GM12878 (cell line): ENCODE data around the gene LCAT. TPM values are rescaled to one million over a fixed set of nuclear protein-coding genes. Genes with fewer than 3 reads are reported as not detected.

Experiments
- ATAC-seq: fragments of 200-7000 bp; cut with Tn5 transposase; 3 replicates; pipeline ENCODE4 v1.9.1; 2020; ENCODE audit warnings: mild to moderate bottlenecking, moderate library complexity
- BruUV-seq: library from RNA; stranded (reverse); fragments of 400-500 nt; replicated peaks from 2 replicates; lab custom pipeline; 2021; lab: Mats Ljungman, UMichigan
- CTCF ChIA-PET: fragments of 300-600 bp; sonication (Branson Sonifier 250); formaldehyde crosslinking; extraction: SDS; loops from one replicate; lab custom pipeline; 2021; ENCODE audit warnings: inconsistent platforms; lab: Yijun Ruan, JAX
- POLR2A ChIA-PET: fragments of 350-600 bp; formaldehyde crosslinking; extraction: SDS; loops from one replicate; lab custom pipeline; 2021; ENCODE audit warnings: inconsistent platforms; lab: Charles Lee
- RAD21 ChIA-PET: fragments of 300-600 bp; sonication (Branson Sonifier 250); formaldehyde crosslinking; loops from one replicate; lab custom pipeline; 2023; ENCODE audit warnings: antibody characterized with exemption; ENCODE audit not compliant: unreplicated experiment; lab: Charles Lee
- SMC1A ChIA-PET: fragments of 300-600 bp; sonication (Branson Sonifier 250); formaldehyde crosslinking; loops from one replicate; lab custom pipeline; 2023; ENCODE audit not compliant: unreplicated experiment, uncharacterized antibody; lab: Charles Lee
- DNase-seq: peaks from one replicate; pipeline ENCODE4 v3.0.0-alpha.2; 2011; ENCODE audit warnings: low read depth, low spot score
- FAIRE-seq: peaks from 3 replicates; lab custom pipeline; 2011; peaks lifted over from hg19 to GRCh38; lab: Jason Lieb, UNC
- H2AFZ ChIP-seq: 2 replicates; pipeline ENCODE4 v1.6.0; 2011; ENCODE audit warnings: low read depth, low read length, control low read depth; ENCODE audit not compliant: control insufficient read depth
- H3K27ac ChIP-seq: 2 replicates; pipeline ENCODE4 v1.5.1; 2011; ENCODE audit warnings: control low read depth; ENCODE audit not compliant: control insufficient read depth, insufficient read depth
- H3K27me3 ChIP-seq, 2 experiments: replicated peaks in 1 of 2; 2 replicates each; pipeline versions ENCODE4 v1.6.0 to v1.6.1; 2011; ENCODE audit warnings: low read length in 1 of 2; ENCODE audit not compliant: control insufficient read depth in 2 of 2, insufficient read depth in 2 of 2
- H3K36me3 ChIP-seq, 2 experiments: 2 replicates each; pipeline ENCODE4 v1.5.1; 2011; ENCODE audit warnings: low read length in 1 of 2; ENCODE audit not compliant: control insufficient read depth in 2 of 2, insufficient read depth in 2 of 2
- H3K4me1 ChIP-seq: 2 replicates; pipeline ENCODE4 v1.6.1; 2011; ENCODE audit warnings: mild to moderate bottlenecking, low read length, moderate library complexity, mixed read lengths; ENCODE audit not compliant: control insufficient read depth, insufficient read depth
- H3K4me2 ChIP-seq: 2 replicates; pipeline ENCODE4 v1.6.0; 2011; ENCODE audit warnings: control low read depth; ENCODE audit not compliant: control insufficient read depth, insufficient read depth
- H3K4me3 ChIP-seq: fragments of 200-600 bp; sonication (generic); 2 replicates; pipeline ENCODE4 v1.5.1; 2016
- H3K79me2 ChIP-seq: 2 replicates; pipeline ENCODE4 v1.6.0; 2011; ENCODE audit warnings: low read length; ENCODE audit not compliant: control insufficient read depth, insufficient read depth
- H3K9ac ChIP-seq: 2 replicates; pipeline ENCODE4 v1.8.0; 2011; ENCODE audit warnings: low read length, control low read depth, mixed read lengths; ENCODE audit not compliant: control insufficient read depth, insufficient read depth
- H3K9me3 ChIP-seq: replicated peaks from 3 replicates; pipeline ENCODE4 v1.5.1; 2011; ENCODE audit warnings: mild to moderate bottlenecking, low read length; ENCODE audit not compliant: control insufficient read depth, insufficient read depth
- H4K20me1 ChIP-seq: 2 replicates; pipeline ENCODE4 v1.6.0; 2011; ENCODE audit not compliant: control insufficient read depth, insufficient read depth
- ATF7 ChIP-seq: fragments of 450-650 bp; IDR thresholded peaks from 2 replicates; pipeline ENCODE4 v1.6.1; 2016; ENCODE audit warnings: low read depth, mild to moderate bottlenecking
- CHD2 ChIP-seq: IDR thresholded peaks from 2 replicates; pipeline ENCODE4 v1.6.1; 2011; ENCODE audit warnings: low read depth, low read length, improper control_type of control experiment, borderline replicate concordance
- CREB1 ChIP-seq: IDR thresholded peaks from 2 replicates; pipeline ENCODE4 v1.6.1; 2012; ENCODE audit warnings: low read depth, mild to moderate bottlenecking, inconsistent platforms
- ETV6 ChIP-seq, 2 experiments: fragments of 450-650 bp in 1 of 2; IDR thresholded peaks in 1 of 2; conservative IDR thresholded peaks in 1 of 2; 2 replicates each; pipeline ENCODE4 v1.6.1; 2014; ENCODE audit warnings: antibody characterized with exemption in 1 of 2, borderline replicate concordance in 1 of 2, low read depth in 1 of 2, mild to moderate bottlenecking in 1 of 2, moderate library complexity in 1 of 2
- FOXM1 ChIP-seq: IDR thresholded peaks from 2 replicates; pipeline ENCODE4 v1.6.1; 2012; ENCODE audit warnings: low read depth, mild to moderate bottlenecking, inconsistent platforms, low read length, moderate library complexity
- JUND ChIP-seq: IDR thresholded peaks from 2 replicates; pipeline ENCODE4 v1.6.1; 2012; ENCODE audit warnings: low read depth, mild to moderate bottlenecking, low read length, improper control_type of control experiment, moderate library complexity
- KDM1A ChIP-seq: fragments of 200-600 bp; sonication (generic); IDR thresholded peaks from 2 replicates; pipeline ENCODE4 v1.6.1; 2016; ENCODE audit warnings: borderline replicate concordance
- KLF5 ChIP-seq: fragments of 450-650 bp; IDR thresholded peaks from 2 replicates; pipeline ENCODE4 v1.6.1; 2014; ENCODE audit warnings: mild to moderate bottlenecking; ENCODE audit not compliant: partially characterized antibody
- MEF2B ChIP-seq: fragments of 450-650 bp; IDR thresholded peaks from 2 replicates; pipeline ENCODE4 v1.6.1; 2018; ENCODE audit warnings: mild to moderate bottlenecking, moderate library complexity; ENCODE audit not compliant: partially characterized antibody, poor library complexity, severe bottlenecking
- SMAD5 ChIP-seq: IDR thresholded peaks from 2 replicates; pipeline ENCODE4 v1.6.1; 2016; ENCODE audit warnings: antibody characterized with exemption, low read depth
- ZNF217 ChIP-seq: fragments of 450-650 bp; IDR thresholded peaks from 2 replicates; pipeline ENCODE4 v1.6.1; 2017; ENCODE audit warnings: antibody characterized with exemption, mild to moderate bottlenecking
- WGBS: methylation state at CpG from one replicate; pipeline ENCODE4 v1.1.6; 2016; ENCODE audit warnings: low lambda C conversion rate; ENCODE audit not compliant: insufficient replicate concordance, insufficient coverage; ENCODE audit errors: missing lambda C conversion rate; 5-methylcytosine and 5-hydroxymethylcytosine counted together
- in situ Hi-C: fragments of 300-500 bp; cut with MboI; formaldehyde crosslinking; loops from 9 replicates; pipeline ENCODE4 v1.14.3; 2018; ENCODE audit warnings: mixed read lengths
- intact Hi-C: fragments of 100-400 bp; cut with micrococcal nuclease; formaldehyde crosslinking; loops from one replicate; pipeline ENCODE4 v1.14.2; 2022; ENCODE audit not compliant: unreplicated experiment
- polyA plus RNA-seq, 11 experiments: library from polyadenylated mRNA; depleted of rRNA in 4 of 11; unstranded in 6 of 11; stranded (reverse) in 5 of 11; fragments of >200 nt; fragmentation: Nextera tagmentation in 4 of 11; fragmentation: Illumina TruSeq in 1 of 11; extraction: Ambion mirVana in 4 of 11; extraction: Trizol in 1 of 11; gene quantifications; 1 replicate in 1 of 11; 2 replicates in 10 of 11; pipeline versions ENCODE4 v1.2.1 to v1.2.3, GENCODE V29; 2011 to 2016; ENCODE audit warnings: inconsistent platforms in 2 of 11, missing spikeins in 2 of 11, low read depth in 1 of 11
- total RNA-seq, 4 experiments: library from RNA; depleted of rRNA in 3 of 4; stranded (reverse); fragments of >200 nt in 3 of 4; fragmentation: Illumina TruSeq in 1 of 4; extraction: Trizol in 1 of 4; gene quantifications; 2 replicates each; pipeline versions ENCODE4 v1.2.1 to v1.2.3, GENCODE V29; 2013 to 2021
- TF ChIP-seq, protein P1 (sequence below): fragments of 450-650 bp; IDR thresholded peaks from 2 replicates; pipeline ENCODE4 v1.6.1; 2017; ENCODE audit warnings: mild to moderate bottlenecking, moderate library complexity
- TF ChIP-seq, protein P2 (sequence below): IDR thresholded peaks from 2 replicates; pipeline ENCODE4 v1.6.1; 2011; ENCODE audit warnings: borderline replicate concordance, low read depth, mild to moderate bottlenecking, moderate library complexity, low read length; ENCODE audit not compliant: insufficient read depth, poor library complexity, severe bottlenecking
- TF ChIP-seq, protein P3 (sequence below): fragments of 450-650 bp; formaldehyde crosslinking; IDR thresholded peaks from 2 replicates; pipeline ENCODE4 v1.4.0; 2022; ENCODE audit warnings: mild to moderate bottlenecking, moderate library complexity

The LCAT gene
- total and polyA plus RNA-seq, 10 of the 15 experiments (the other 5 are each of a cell fraction or from before 2014, with no cell fraction given), result 0.61 to 11.7 (median 3.3) TPM

DNA sequence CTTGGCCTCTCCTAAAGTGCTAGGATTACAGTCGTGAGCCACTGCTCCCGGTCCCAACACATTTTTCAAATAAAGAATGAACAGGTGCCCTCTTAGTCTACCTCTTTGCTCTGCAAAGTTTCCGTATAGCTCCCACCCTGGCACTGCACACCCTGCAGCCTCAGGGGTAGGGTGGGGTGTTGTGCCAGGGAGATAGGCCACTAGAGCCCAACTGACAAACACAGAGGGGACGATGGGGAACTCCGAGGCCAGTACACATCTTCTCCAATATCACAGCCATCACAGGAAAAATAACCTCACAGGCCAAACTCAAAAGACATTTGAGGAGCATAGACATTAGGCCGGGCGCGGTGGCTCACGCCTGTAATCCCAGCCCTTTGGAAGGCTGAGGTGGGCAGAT is 27.2 kb upstream of the LCAT start:
- H3K9ac ChIP-seq, result no peak overlapping the region
- H4K20me1 ChIP-seq, result no peaks in the 10 kb centered on the region
- BruUV-seq, result no TSS peak
- H3K79me2 ChIP-seq, result peaks cover 20% of the 10 kb centered on the region
- intact Hi-C loops, result no loop called here
- no peak for DNase-seq
- ChIA-PET POLR2A (interaction anchor here (0.8 kb wide), 1 partner anchor 12 kb away, joined by 3 read pairs; no protein-coding TSS in a partner anchor), SMC1A (interaction anchor here (0.6 kb wide), 1 partner anchor 833 kb away, joined by 3 read pairs; no protein-coding TSS in a partner anchor), RAD21 (no interaction called here), CTCF (interaction anchor here (0.9 kb wide), 1 partner anchor 14 kb away, joined by 3 read pairs; no protein-coding TSS in a partner anchor)
- no peak for FAIRE-seq
- H3K27ac ChIP-seq, result no peak overlapping the region
- no peak overlapping the region for H3K4me3 ChIP-seq
- H2AFZ ChIP-seq, result no peak overlapping the region
- H3K27me3 ChIP-seq, result no peaks in the 10 kb centered on the region
- H3K36me3 ChIP-seq, result no peaks in the 10 kb centered on the region
- no peak for ATAC-seq
- peaks cover 34% of the 10 kb centered on the region for H3K4me1 ChIP-seq
- TF ChIP-seq CHD2 (no peak), KDM1A (no peak), ZNF217 (no peak), SMAD5 (no peak), KLF5 (no peak), FOXM1 (no peak), JUND (no peak), ATF7 (no peak), ETV6 (conservative IDR thresholded peaks at IDR 0.05 in 1 of 2, IDR thresholded peaks at IDR 0.05 in 1 of 2; ENCODE audit: borderline replicate concordance in 1 of 2, low read depth in 1 of 2) (no peak), MEF2B (no peak), CREB1 (no peak)
- TF ChIP-seq, protein P1, sequence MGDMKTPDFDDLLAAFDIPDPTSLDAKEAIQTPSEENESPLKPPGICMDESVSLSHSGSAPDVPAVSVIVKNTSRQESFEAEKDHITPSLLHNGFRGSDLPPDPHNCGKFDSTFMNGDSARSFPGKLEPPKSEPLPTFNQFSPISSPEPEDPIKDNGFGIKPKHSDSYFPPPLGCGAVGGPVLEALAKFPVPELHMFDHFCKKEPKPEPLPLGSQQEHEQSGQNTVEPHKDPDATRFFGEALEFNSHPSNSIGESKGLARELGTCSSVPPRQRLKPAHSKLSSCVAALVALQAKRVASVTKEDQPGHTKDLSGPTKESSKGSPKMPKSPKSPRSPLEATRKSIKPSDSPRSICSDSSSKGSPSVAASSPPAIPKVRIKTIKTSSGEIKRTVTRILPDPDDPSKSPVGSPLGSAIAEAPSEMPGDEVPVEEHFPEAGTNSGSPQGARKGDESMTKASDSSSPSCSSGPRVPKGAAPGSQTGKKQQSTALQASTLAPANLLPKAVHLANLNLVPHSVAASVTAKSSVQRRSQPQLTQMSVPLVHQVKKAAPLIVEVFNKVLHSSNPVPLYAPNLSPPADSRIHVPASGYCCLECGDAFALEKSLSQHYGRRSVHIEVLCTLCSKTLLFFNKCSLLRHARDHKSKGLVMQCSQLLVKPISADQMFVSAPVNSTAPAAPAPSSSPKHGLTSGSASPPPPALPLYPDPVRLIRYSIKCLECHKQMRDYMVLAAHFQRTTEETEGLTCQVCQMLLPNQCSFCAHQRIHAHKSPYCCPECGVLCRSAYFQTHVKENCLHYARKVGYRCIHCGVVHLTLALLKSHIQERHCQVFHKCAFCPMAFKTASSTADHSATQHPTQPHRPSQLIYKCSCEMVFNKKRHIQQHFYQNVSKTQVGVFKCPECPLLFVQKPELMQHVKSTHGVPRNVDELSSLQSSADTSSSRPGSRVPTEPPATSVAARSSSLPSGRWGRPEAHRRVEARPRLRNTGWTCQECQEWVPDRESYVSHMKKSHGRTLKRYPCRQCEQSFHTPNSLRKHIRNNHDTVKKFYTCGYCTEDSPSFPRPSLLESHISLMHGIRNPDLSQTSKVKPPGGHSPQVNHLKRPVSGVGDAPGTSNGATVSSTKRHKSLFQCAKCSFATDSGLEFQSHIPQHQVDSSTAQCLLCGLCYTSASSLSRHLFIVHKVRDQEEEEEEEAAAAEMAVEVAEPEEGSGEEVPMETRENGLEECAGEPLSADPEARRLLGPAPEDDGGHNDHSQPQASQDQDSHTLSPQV, result no peak
- TF ChIP-seq, protein P2, sequence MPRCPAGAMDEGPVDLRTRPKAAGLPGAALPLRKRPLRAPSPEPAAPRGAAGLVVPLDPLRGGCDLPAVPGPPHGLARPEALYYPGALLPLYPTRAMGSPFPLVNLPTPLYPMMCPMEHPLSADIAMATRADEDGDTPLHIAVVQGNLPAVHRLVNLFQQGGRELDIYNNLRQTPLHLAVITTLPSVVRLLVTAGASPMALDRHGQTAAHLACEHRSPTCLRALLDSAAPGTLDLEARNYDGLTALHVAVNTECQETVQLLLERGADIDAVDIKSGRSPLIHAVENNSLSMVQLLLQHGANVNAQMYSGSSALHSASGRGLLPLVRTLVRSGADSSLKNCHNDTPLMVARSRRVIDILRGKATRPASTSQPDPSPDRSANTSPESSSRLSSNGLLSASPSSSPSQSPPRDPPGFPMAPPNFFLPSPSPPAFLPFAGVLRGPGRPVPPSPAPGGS, result no peak
- TF ChIP-seq, protein P3, sequence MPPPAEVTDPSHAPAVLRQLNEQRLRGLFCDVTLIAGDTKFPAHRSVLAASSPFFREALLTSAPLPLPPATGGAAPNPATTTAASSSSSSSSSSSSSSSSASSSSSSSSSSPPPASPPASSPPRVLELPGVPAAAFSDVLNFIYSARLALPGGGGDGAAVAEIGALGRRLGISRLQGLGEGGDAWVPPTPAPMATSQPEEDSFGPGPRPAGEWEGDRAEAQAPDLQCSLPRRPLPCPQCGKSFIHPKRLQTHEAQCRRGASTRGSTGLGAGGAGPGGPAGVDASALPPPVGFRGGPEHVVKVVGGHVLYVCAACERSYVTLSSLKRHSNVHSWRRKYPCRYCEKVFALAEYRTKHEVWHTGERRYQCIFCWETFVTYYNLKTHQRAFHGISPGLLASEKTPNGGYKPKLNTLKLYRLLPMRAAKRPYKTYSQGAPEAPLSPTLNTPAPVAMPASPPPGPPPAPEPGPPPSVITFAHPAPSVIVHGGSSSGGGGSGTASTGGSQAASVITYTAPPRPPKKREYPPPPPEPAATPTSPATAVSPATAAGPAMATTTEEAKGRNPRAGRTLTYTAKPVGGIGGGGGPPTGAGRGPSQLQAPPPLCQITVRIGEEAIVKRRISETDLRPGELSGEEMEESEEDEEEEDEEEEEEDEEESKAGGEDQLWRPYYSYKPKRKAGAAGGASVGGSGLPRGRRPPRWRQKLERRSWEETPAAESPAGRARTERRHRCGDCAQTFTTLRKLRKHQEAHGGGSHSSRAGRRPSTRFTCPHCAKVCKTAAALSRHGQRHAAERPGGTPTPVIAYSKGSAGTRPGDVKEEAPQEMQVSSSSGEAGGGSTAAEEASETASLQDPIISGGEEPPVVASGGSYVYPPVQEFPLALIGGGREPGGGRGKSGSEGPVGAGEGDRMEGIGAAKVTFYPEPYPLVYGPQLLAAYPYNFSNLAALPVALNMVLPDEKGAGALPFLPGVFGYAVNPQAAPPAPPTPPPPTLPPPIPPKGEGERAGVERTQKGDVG (CRISPR knock-in tag), result no peak
- H3K9me3 ChIP-seq, result no peaks in the 10 kb centered on the region
- in situ Hi-C loops, result no loop called here
- WGBS, result 90% methylated on average over 9 of the region's 9 CpGs
- H3K4me2 ChIP-seq, result no peak overlapping the region
